Esophagus muscularis mucosa (tissue), 4 donors: ENCODE data around the gene TMEM229B. TPM values are rescaled to one million over a fixed set of nuclear protein-coding genes. Genes with fewer than 3 reads are reported as not detected.

Experiments
- DNase-seq: peaks from one replicate; pipeline ENCODE4 v3.0.0-alpha.2; 2017; ENCODE audit errors: extremely low spot score
- H3K27ac ChIP-seq, 4 donors: fragments of 200-600 bp; sonication (generic); replicated peaks in 1 of 4; 1 replicate in 3 of 4; 2 replicates in 1 of 4; pipeline ENCODE4 v1.5.1; 2016 to 2019; ENCODE audit warnings: mild to moderate bottlenecking in 1 of 4
- H3K27me3 ChIP-seq, 4 donors: fragments of 200-600 bp; sonication (generic); one replicate each; pipeline versions ENCODE4 v1.5.1 to v1.6.0; 2016 to 2019
- H3K36me3 ChIP-seq, 4 donors: fragments of 200-600 bp; sonication (generic); one replicate each; pipeline ENCODE4 v1.5.1; 2016 to 2019
- H3K4me1 ChIP-seq, 4 donors: fragments of 200-600 bp; sonication (generic); one replicate each; pipeline ENCODE4 v1.5.1; 2016 to 2019
- H3K4me3 ChIP-seq, 4 donors: fragments of 200-600 bp; sonication (generic); 1 replicate in 2 of 4; 2 replicates in 2 of 4; pipeline ENCODE4 v1.5.1; 2016 to 2019; ENCODE audit warnings: mild to moderate bottlenecking in 4 of 4, moderate library complexity in 1 of 4
- H3K9me3 ChIP-seq, 4 donors: fragments of 200-600 bp; sonication (generic); 1 replicate in 3 of 4; 2 replicates in 1 of 4; pipeline ENCODE4 v1.5.1; 2016 to 2019
- EP300 ChIP-seq: sonication (generic); formaldehyde crosslinking; IDR thresholded peaks from one replicate; pipeline ENCODE4 v1.6.1; 2017; ENCODE audit warnings: antibody characterized with exemption
- POLR2A ChIP-seq: fragments of 450-650 bp; IDR thresholded peaks from one replicate; pipeline ENCODE4 v1.6.1; 2017; ENCODE audit warnings: antibody characterized with exemption, moderate library complexity, mild to moderate bottlenecking, low read depth
- POLR2AphosphoS5 ChIP-seq, 2 donors: sonication (generic); formaldehyde crosslinking; IDR thresholded peaks; one replicate each; pipeline ENCODE4 v1.6.1; 2017; ENCODE audit warnings: antibody characterized with exemption in 2 of 2
- WGBS: methylation state at CpG from one replicate; pipeline ENCODE4 v1.1.5; 2018; 5-methylcytosine and 5-hydroxymethylcytosine counted together
- intact Hi-C: fragments of 100-400 bp; cut with DNase I; formaldehyde crosslinking; loops from one replicate; pipeline ENCODE4 v1.15.1; 2023
- small RNA-seq, 3 donors: library from RNA; depleted of rRNA; stranded (forward); fragments of <200 nt; gene quantifications; one replicate each; pipeline ENCODE3, GENCODE V24; 2016
- total RNA-seq, 4 donors: library from RNA; depleted of rRNA; stranded (reverse); fragments of >200 nt; gene quantifications; one replicate each; pipeline versions ENCODE4 v1.1.0 to v1.2.1, GENCODE V29; 2016
- TF ChIP-seq, protein P1 (sequence below), 3 experiments: fragments of 200-600 bp in 2 of 3; fragments of 450-650 bp in 1 of 3; sonication (generic) in 2 of 3; IDR thresholded peaks; one replicate each; pipeline ENCODE4 v1.5.1; 2017 to 2019; ENCODE audit warnings: antibody characterized with exemption in 3 of 3, mild to moderate bottlenecking in 2 of 3, moderate library complexity in 1 of 3

Gene TMEM229B
- total RNA-seq, 4 donors from 2014 or later: 2.0 to 4.2 (median 3.4) TPM

DNA sequence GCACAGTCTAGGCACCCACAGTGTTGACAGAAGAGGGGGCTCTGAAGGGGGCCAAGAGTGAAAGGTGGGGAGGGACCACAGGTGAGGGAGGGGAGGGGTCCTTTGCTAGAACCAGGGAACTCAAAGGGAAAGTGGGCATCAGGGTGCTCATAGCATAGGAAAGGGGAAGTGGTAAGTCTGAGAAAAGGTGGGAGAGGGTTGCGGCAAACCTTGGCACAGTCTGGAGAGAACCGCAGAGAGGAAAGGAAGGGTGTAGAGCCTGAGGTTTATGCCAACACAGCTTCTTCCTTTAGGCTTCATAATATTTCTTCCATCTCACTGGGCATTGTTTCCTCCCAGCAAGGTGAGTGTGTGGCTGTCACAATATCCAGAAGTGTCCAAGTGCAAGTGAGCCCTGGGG lies 65.1 kb downstream of the TMEM229B start:
- no peak for DNase-seq
- intact Hi-C loops: no loop called here
- 78% methylated on average over 2 of the region's 2 CpGs for WGBS
- TF ChIP-seq EP300 (no peak), POLR2AphosphoS5 (IDR thresholded peaks at IDR 0.05) (no peak), POLR2A (no peak)
- TF ChIP-seq, protein P1, sequence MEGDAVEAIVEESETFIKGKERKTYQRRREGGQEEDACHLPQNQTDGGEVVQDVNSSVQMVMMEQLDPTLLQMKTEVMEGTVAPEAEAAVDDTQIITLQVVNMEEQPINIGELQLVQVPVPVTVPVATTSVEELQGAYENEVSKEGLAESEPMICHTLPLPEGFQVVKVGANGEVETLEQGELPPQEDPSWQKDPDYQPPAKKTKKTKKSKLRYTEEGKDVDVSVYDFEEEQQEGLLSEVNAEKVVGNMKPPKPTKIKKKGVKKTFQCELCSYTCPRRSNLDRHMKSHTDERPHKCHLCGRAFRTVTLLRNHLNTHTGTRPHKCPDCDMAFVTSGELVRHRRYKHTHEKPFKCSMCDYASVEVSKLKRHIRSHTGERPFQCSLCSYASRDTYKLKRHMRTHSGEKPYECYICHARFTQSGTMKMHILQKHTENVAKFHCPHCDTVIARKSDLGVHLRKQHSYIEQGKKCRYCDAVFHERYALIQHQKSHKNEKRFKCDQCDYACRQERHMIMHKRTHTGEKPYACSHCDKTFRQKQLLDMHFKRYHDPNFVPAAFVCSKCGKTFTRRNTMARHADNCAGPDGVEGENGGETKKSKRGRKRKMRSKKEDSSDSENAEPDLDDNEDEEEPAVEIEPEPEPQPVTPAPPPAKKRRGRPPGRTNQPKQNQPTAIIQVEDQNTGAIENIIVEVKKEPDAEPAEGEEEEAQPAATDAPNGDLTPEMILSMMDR (IDR thresholded peaks at IDR 0.05): no peak
- Histone ChIP-seq H3K27me3 (peaks cover 0 to 21% (median 2%) of the 10 kb centered on the region in 4 donors), H3K4me3 (no peak overlapping the region), H3K36me3 (no peaks in the 10 kb centered on the region), H3K4me1 (peaks cover 0 to 10% (median 9%) of the 10 kb centered on the region in 4 donors), H3K9me3 (no peaks in the 10 kb centered on the region), H3K27ac (no peak overlapping the region)

DNA sequence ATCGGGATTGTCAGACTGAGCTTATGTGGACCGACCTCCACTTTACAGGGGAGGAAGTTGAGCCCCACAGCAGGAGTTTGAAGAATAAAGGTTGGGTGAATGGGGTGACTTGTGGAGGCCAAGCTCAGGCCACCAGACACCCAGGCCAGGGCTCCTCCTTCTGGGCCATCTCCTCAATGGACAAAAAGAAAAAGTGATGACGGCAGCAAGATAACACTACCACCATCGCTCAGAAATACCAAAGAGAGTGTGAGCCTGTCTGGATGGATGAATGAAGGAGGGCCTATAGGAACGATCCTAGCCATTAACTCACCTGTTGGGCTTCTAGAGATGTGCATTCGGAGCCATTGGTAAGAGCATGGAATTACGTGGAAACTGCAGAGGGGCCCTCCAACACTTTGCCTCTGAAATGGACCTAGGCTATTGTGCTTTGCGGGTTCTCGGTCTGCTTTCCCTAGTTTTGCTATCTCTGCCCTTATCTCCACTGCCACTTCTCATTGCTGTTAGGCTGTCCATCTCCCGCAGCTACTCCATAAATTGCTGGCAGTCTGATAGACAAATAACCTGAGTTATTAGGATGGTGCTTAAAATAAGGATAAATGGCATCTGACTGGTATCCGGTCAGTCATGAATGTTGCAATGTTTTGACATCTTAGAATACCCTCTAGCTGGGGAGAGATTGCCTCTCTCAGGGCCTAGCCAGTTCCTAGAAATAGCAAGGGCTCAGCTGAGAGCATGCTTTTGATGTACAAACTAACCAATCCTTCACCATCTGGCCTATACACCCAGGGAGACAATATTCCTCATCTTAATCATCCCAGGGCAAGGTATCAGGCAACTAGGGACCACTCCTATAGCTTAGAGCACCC lies 66.9 kb downstream of the TMEM229B start:
- DNase-seq: no peak
- no peak overlapping the region for H3K4me3 ChIP-seq
- H3K9me3 ChIP-seq: no peaks in the 10 kb centered on the region
- no peaks in the 10 kb centered on the region for H3K36me3 ChIP-seq
- intact Hi-C loops: no loop called here
- 88% methylated on average over 11 of the region's 11 CpGs for WGBS
- H3K27me3 ChIP-seq: peaks cover 0 to 17% (median 2%) of the 10 kb centered on the region in 4 donors
- no peak overlapping the region for H3K27ac ChIP-seq
- TF ChIP-seq POLR2A: no peak
- no peak for TF ChIP-seq EP300
- H3K4me1 ChIP-seq: peaks cover 0 to under 1% (median 0%) of the 10 kb centered on the region in 4 donors

Small RNA genes lying within 50 kb of the gene (small RNA-seq; reads per million reads assigned to genes)
- 0 reads per million in 3 donors for gene MIR5694

Other genes with a start within 250 kb of the TMEM229B start
- gene PALS1, start 247.3 kb downstream of the TMEM229B start, total RNA-seq: 10 to 100 TPM; 17.6 to 25.4 (median 19.6) TPM
- 100 to 1,000 TPM in 1 of 4 donors, 10 to 100 TPM in 3; 69.3 to 117 (median 98.4) TPM for gene ATP6V1D, start 128.9 kb downstream of the TMEM229B start, total RNA-seq
- gene EIF2S1, start 128.4 kb downstream of the TMEM229B start, total RNA-seq: 100 to 1,000 TPM in 3 of 4 donors, 10 to 100 TPM in 1; 73.2 to 178 (median 114) TPM
- under 1 TPM in 3 of 4 donors, not detected in 1; 0.40 to 0.66 (median 0.65) TPM for gene PLEK2, start 76.6 kb downstream of the TMEM229B start, total RNA-seq
- gene PLEKHH1, start 44.6 kb upstream of the TMEM229B start, total RNA-seq: 1 to 10 TPM; 1.7 to 3.8 (median 2.4) TPM
- 10 to 100 TPM; 21.6 to 26.4 (median 23.0) TPM for gene PIGH, start 111.5 kb upstream of the TMEM229B start, total RNA-seq
- gene ARG2, start 131.2 kb upstream of the TMEM229B start, total RNA-seq: 10 to 100 TPM in 3 of 4 donors, 1 to 10 TPM in 1; 5.8 to 15.1 (median 12.9) TPM
- 100 to 1,000 TPM in 1 of 4 donors, 10 to 100 TPM in 3; 78.5 to 104 (median 83.3) TPM for gene VTI1B, start 185.9 kb upstream of the TMEM229B start, total RNA-seq
- 10 to 100 TPM; 29.9 to 36.9 (median 33.6) TPM for gene RDH11, start 207.0 kb upstream of the TMEM229B start, total RNA-seq
- not detected for gene RDH12, start 213.2 kb upstream of the TMEM229B start, total RNA-seq